SH-SY5Y (cell line): ENCODE results near the gene CSE1L.

ENCODE experiments used
- GATA2 ChIP-seq: IDR thresholded peaks from 2 replicates; pipeline ENCODE4 v1.6.1; 2011; ENCODE audit warnings: mild to moderate bottlenecking, low read depth, low read length
- GATA3 ChIP-seq: IDR thresholded peaks from 2 replicates; pipeline ENCODE4 v1.6.1; 2011; ENCODE audit warnings: low read depth, mild to moderate bottlenecking, low read length, moderate library complexity

- no peak for TF ChIP-seq GATA2
- no peak for TF ChIP-seq GATA3
Measured at GRCh38 chr20:49140411-49140810, 94.3 kb downstream of the CSE1L start.
